GM12865 (cell line): ENCODE measurements around the gene RHOXF1.
"Not testable (repeated sequence)": the region's sequence is repeated elsewhere in the genome, so short reads cannot be mapped to it uniquely, and the experiment has no call there.

Source experiments
- DNase-seq: peaks from one replicate; pipeline ENCODE4 v3.0.0; 2010; ENCODE audit warnings: low read depth
- H3K4me3 ChIP-seq: 2 replicates; pipeline ENCODE4 v1.5.1; 2011; ENCODE audit warnings: mild to moderate bottlenecking, low read depth, low read length, control low read depth
- TF ChIP-seq, protein P1 (sequence below): IDR thresholded peaks from 2 replicates; pipeline ENCODE4 v1.5.1; 2011; ENCODE audit warnings: low read length, control low read depth, low read depth, inconsistent platforms; ENCODE audit not compliant: insufficient read depth; ENCODE audit errors: missing control alignments

Gene RHOXF1

GRCh38 chrX:120115438-120115963 is at the start of gene RHOXF1:
Gene RHOXF1, minus strand, starts transcription at chrX:120115913. Its CDS starts 51 bp downstream, at chrX:120115862.
- TF ChIP-seq, protein P1, sequence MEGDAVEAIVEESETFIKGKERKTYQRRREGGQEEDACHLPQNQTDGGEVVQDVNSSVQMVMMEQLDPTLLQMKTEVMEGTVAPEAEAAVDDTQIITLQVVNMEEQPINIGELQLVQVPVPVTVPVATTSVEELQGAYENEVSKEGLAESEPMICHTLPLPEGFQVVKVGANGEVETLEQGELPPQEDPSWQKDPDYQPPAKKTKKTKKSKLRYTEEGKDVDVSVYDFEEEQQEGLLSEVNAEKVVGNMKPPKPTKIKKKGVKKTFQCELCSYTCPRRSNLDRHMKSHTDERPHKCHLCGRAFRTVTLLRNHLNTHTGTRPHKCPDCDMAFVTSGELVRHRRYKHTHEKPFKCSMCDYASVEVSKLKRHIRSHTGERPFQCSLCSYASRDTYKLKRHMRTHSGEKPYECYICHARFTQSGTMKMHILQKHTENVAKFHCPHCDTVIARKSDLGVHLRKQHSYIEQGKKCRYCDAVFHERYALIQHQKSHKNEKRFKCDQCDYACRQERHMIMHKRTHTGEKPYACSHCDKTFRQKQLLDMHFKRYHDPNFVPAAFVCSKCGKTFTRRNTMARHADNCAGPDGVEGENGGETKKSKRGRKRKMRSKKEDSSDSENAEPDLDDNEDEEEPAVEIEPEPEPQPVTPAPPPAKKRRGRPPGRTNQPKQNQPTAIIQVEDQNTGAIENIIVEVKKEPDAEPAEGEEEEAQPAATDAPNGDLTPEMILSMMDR = no peak
- H3K4me3 ChIP-seq = no peak within 1 kb of the TSS
- DNase-seq = no peak

DNA sequence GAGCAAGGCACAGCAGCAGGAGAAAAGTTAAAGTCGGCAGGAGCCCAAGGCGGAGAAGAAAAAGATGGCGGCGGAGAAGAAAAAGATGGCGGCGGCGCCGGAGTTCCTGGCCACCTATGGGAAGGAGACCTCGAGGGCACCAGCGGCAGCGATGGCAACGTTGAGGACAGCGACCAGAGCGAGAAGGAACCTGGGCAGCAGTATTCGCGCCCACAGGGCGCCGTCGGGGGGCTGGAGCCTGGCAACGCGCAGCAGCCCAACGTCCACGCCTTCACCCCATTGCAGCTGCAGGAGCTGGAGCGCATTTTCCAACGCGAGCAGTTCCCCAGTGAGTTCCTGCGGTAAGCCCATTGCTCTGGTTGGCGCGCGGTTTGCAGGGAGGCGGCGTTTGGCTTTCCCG is 43.4 kb upstream of the RHOXF1 start:
- not testable (repeated sequence) for H3K4me3 ChIP-seq, DNase-seq

DNA sequence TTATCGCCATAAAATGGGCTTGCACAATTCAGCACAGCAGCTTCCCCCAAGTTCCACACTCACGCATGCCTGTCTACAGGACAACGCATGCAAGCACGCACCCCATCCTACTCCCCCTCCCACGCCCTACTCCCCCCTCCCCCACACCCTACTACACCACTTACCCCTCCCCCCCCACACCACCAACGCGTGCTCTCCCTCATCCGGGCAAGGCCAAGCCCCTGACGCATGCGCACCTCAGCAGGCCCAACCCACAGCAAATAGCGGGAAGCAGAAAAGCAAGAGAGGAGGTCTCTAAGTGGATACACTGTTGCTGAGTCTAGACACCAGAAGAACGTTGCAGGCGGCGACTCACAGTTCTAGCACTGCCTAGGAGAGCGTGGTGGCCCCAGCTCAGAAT is 42.6 kb upstream of the RHOXF1 start, which contains the start of gene RHOXF2:
RHOXF2 (plus strand) TSS at position 301 of the 400 bp plus-strand sequence. CDS start 138 bp downstream, outside the sequence.
- not testable (repeated sequence) for H3K4me3 ChIP-seq, DNase-seq

DNA sequence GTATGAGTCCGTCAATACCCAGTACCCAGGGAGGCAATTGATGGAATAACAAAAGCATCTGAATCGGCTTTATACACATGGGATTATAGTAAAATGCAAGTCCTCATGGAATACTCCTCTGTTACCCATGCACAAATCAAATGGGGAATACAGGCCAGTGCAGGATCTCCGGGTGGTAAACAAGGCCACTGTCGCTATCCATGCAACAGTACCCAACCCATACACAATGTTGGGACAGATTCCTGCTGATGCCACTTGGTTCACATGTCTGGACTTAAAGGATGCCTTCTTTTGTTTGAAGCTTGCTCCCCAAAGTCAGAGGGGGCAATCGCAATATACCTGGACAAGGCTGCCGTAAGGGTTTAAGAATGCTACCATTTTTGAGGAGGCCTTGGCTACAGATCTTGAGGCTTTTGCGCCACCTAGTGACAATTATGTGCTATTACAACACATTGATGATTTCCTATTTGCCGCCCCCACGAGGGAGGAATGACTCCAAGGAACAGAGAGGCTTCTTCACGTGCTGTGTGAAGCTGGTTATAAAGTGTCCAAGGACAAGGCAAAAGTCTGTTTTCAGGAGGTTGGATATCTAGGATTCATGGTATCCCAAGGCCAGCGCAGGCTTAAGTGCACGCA is 34.5 kb upstream of the RHOXF1 start:
- DNase-seq, H3K4me3 ChIP-seq: not testable (repeated sequence)

DNA sequence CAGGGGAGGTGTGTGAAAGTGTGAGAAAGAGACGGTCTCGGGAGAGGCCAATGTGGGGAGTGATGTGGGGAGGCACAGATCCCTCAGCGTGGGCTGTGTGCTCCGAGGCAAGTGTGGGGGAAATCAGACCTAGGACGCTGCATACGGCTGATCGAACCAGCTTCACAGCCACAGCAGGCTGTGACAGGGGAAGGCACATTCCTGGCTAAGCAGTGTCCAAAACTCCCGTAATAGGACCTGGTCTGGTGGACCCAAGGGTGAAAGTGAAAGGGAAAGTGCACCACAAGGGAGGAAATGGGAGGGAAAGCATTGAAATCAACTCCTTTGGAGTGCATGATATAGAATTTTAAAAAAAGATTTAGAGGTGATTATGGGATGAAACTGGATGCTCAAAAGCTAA is 31.8 kb upstream of the RHOXF1 start:
- TF ChIP-seq, protein P1 = no peak
- no peak overlapping the region for H3K4me3 ChIP-seq
- DNase-seq = no peak

- H3K4me3 ChIP-seq, DNase-seq: not testable (repeated sequence)
Observed at GRCh38 chrX:120146323-120146722, 30.6 kb upstream of the RHOXF1 start.

- peak; percentile 5 for DNase-seq
- no peak overlapping the region for H3K4me3 ChIP-seq
- TF ChIP-seq, protein P1 = no peak
Observed at GRCh38 chrX:120145295-120145925, 29.7 kb upstream of the RHOXF1 start.

GRCh38 chrX:120144178-120144844 is 28.6 kb upstream of the RHOXF1 start:
- TF ChIP-seq, protein P1 = no peak
- peak; percentile 9 for DNase-seq
- no peak overlapping the region for H3K4me3 ChIP-seq
